ENCODE measurements around the gene NLRP12.

Gene NLRP12

DNA sequence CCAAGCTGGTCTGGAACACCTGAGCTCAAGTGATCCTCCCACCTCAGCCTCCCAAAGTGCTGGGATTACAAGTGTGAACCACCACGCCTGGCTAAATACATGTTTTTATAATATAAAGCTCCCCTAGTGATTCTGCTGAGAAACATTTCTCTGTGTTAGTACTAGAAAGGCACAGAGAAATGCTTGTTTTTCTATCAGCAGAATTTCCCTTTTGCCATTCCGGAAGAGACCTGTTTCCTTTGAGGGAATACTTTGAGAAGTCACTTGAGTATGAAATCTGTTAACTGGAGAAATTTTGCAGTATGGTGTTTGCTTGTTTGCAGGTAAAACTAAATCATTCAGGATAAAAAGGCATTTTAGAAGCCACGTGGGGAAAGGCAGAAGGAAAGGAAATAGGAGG lies 4.4 kb upstream of the NLRP12 start:
- no peak for DNase-seq (ENCODE audit: extremely low spot score)
- ChIA-PET POLR2A (no interaction called here), CTCF (no interaction called here)
- TF ChIP-seq, protein P1, sequence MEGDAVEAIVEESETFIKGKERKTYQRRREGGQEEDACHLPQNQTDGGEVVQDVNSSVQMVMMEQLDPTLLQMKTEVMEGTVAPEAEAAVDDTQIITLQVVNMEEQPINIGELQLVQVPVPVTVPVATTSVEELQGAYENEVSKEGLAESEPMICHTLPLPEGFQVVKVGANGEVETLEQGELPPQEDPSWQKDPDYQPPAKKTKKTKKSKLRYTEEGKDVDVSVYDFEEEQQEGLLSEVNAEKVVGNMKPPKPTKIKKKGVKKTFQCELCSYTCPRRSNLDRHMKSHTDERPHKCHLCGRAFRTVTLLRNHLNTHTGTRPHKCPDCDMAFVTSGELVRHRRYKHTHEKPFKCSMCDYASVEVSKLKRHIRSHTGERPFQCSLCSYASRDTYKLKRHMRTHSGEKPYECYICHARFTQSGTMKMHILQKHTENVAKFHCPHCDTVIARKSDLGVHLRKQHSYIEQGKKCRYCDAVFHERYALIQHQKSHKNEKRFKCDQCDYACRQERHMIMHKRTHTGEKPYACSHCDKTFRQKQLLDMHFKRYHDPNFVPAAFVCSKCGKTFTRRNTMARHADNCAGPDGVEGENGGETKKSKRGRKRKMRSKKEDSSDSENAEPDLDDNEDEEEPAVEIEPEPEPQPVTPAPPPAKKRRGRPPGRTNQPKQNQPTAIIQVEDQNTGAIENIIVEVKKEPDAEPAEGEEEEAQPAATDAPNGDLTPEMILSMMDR (IDR thresholded peaks at IDR 0.05; ENCODE audit: control extremely low read depth, extremely low read depth, low read depth, missing control alignments): no peak

DNA sequence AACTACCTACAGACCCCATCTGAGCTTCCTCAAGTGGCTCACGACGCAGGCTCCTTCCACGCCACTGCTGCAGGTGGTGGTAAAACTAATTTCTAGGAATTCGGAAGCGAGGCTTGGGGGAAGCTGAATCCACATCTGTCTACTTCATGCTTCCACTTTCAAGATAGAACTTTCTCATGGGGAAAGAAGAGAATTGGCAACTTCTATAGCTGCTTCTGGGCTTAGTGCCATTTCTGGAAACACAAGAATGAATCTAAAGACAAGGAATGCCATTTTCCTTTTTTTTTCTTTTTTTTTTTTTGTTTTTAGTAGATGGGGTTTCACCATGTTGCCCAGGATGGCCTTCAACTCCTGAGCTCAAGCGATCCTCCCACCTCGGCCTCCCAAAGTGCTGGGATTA lies 2.8 kb upstream of the NLRP12 start:
- no peak for DNase-seq (ENCODE audit: extremely low spot score)
- TF ChIP-seq, protein P1 (IDR thresholded peaks at IDR 0.05; ENCODE audit: control extremely low read depth, extremely low read depth, low read depth, missing control alignments): no peak
- POLR2A ChIA-PET: no interaction called here
- CTCF ChIA-PET: no interaction called here

DNA sequence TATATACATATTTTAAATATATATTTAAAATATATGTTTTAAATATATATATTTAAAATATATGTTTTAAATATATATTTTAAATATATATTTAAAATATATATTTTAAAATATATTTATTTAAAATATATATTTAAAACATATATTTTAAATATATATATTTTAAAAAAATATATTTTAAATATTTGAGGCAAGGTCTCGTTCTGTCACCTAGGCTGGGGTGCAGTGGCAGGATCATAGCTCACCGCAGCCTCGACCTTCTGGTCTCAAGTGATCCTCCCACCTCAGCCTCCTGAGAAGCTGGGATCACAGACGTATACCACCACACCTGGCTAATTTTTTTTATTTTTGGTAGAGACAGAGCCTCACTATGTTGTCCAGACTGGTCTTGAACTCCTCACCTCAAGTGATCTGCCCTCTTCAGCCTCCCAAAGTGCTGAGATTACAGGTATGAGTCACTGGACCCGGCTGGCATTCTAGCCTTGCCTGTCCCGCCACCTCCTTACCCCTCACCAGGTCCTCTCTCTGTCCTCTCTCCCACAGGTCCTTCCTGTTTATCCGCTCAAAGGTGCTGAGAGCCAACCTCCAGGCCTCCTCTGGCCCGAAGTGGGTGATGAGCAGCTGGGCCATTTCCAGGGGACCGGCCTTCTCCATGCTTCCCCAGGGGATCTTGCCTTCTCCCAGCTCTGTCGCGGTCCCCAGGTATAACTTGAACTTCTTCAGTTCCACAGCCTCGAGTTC lies 564 bp downstream of the NLRP12 start:
- POLR2A ChIA-PET: no interaction called here
- TF ChIP-seq, protein P1 (IDR thresholded peaks at IDR 0.05; ENCODE audit: control extremely low read depth, extremely low read depth, low read depth, missing control alignments): no peak
- CTCF ChIA-PET: interaction anchor here (1.3 kb wide), 1 partner anchor 30 kb away, joined by 4 read pairs; no protein-coding TSS in a partner anchor
- no peak for DNase-seq (ENCODE audit: extremely low spot score)

DNA sequence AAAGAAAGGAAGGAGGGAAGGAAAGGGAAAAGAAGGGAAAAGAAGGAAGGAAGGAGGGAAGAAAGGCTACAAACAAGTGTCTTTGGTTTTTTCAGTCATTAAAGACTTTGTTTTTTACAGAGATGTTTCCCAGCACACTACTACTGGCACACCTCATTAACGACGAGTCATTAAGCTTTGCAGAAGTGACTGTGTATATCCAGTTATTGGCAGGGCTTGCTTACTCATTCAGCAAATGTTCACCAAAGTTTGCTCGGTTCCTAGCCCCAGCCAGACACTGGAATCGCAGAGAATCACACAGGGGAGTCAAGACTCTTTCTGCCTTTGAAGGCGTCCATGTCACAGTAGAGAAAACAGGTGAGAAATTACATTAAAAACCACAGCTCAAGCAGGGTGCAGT lies 4.3 kb downstream of the NLRP12 start:
- POLR2A ChIA-PET: no interaction called here
- CTCF ChIA-PET: no interaction called here
- no peak for DNase-seq (ENCODE audit: extremely low spot score)
- TF ChIP-seq, protein P1 (IDR thresholded peaks at IDR 0.05; ENCODE audit: control extremely low read depth, extremely low read depth, low read depth, missing control alignments): no peak

DNA sequence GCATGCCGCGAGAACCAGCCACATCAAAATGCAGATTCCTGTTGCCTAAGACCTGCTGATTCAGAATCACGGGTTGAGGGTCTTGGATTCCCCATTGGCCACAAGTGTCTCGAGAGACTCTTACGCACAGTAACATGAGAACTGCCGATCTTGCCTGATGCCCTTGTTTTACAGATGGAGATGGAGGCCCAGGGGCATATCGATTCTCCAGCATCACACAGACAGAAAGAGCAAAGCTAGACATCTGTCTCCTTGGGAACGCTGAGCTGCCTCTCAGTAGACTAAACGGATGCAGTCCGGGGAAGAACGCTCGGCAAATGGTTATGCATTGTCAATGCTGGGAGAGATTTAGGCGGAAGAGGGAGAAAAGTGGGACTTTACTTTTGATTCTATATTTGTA lies 5.4 kb downstream of the NLRP12 start:
- POLR2A ChIA-PET: no interaction called here
- TF ChIP-seq, protein P1 (IDR thresholded peaks at IDR 0.05; ENCODE audit: control extremely low read depth, extremely low read depth, low read depth, missing control alignments): no peak
- CTCF ChIA-PET: no interaction called here
- no peak for DNase-seq (ENCODE audit: extremely low spot score)

DNA sequence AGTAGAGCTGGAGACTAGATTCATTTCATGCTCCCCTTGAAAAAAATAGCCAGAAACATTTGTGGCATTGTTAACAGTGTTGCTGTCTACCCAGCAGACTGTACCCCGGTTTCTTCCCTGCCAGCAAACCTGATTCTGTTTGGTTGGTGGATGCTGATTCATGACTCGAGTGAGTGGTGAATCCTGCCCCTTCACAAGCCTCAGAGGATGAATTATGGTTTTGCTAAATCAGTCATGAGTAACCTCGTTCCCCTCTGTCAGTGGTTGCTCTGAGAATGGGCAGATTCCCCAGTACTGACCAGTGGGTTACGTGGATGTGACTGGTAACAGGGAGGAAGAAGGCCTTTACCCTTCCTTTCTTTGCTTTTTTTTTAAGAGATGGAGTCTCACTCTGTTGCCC lies 10.1 kb downstream of the NLRP12 start:
- ChIA-PET POLR2A (no interaction called here), CTCF (interaction anchor here (1.7 kb wide), 1 partner anchor 21 kb away, joined by 3 read pairs; no protein-coding TSS in a partner anchor)

More for the DNA sequence above, 10.1 kb downstream of the NLRP12 start:
- DNase-seq (ENCODE audit: extremely low spot score): no peak
- TF ChIP-seq, protein P1 (IDR thresholded peaks at IDR 0.05; ENCODE audit: control extremely low read depth, extremely low read depth, low read depth, missing control alignments): no peak
